GM10248 (cell line): ENCODE results near the gene SMURF2.

Experiments
- CTCF ChIA-PET: fragments of 300-600 bp; sonication (Branson Sonifier 250); formaldehyde crosslinking; extraction: SDS; loops from one replicate; lab custom pipeline; 2021; ENCODE audit warnings: antibody characterized with exemption; lab: Yijun Ruan, JAX
- POLR2A ChIA-PET: fragments of 350-650 bp; sonication (Branson Sonifier 250); formaldehyde crosslinking; extraction: SDS; loops from one replicate; lab custom pipeline; 2020; ENCODE audit warnings: antibody characterized with exemption; lab: Yijun Ruan, JAX
- DNase-seq: peaks from one replicate; pipeline ENCODE4 v3.0.0; 2012; ENCODE audit errors: extremely low spot score
- CTCF ChIP-seq: IDR thresholded peaks from 2 replicates; pipeline ENCODE4 v1.5.1; 2012; ENCODE audit warnings: mild to moderate bottlenecking, low read depth; ENCODE audit errors: extremely low read depth, missing control alignments, control extremely low read depth

SMURF2 gene

GRCh38 chr17:64505340-64506200 is 156.5 kb downstream of the SMURF2 start:
- no peak for TF ChIP-seq CTCF
- ChIA-PET POLR2A (interaction anchor here (0.7 to 4.0 kb wide), 14 partner anchors 9 to 208 kb away, joined by 3 to 89 read pairs (median 3); partner anchors contain the start of gene POLG2), CTCF (interaction anchor here (0.9 to 1.8 kb wide), 3 partner anchors 9 to 85 kb away, joined by 3 to 6 read pairs (median 4); partner anchors contain the start of gene POLG2)
- peak; percentile 84 for DNase-seq

GRCh38 chr17:64504769-64505339 is 157.3 kb downstream of the SMURF2 start:
- ChIA-PET CTCF (interaction anchor here (0.9 to 1.8 kb wide), 2 partner anchors 8 to 85 kb away, joined by 3 to 6 read pairs; partner anchors contain the start of gene POLG2), POLR2A (interaction anchor here (0.8 to 4.0 kb wide), 11 partner anchors 8 to 131 kb away, joined by 3 to 89 read pairs (median 3); partner anchors contain the start of gene POLG2)
- no peak for DNase-seq
- no peak for TF ChIP-seq CTCF

- no peak for DNase-seq
- no peak for TF ChIP-seq CTCF
- CTCF ChIA-PET, result interaction anchor here (1.8 kb wide), 1 partner anchor 7 kb away, joined by 6 read pairs; the partner anchor contains the start of gene POLG2
- POLR2A ChIA-PET, result interaction anchor here (0.7 to 4.0 kb wide), 6 partner anchors 7 to 96 kb away, joined by 3 to 89 read pairs (median 3); partner anchors contain the start of gene POLG2
Measured at GRCh38 chr17:64503821-64504768, 158.0 kb downstream of the SMURF2 start.

GRCh38 chr17:64503341-64503740 is 158.8 kb downstream of the SMURF2 start:
- CTCF ChIA-PET, result no interaction called here
- TF ChIP-seq CTCF, result no peak
- POLR2A ChIA-PET, result interaction anchor here (0.7 to 0.9 kb wide), 2 partner anchors 14 to 96 kb away, joined by 3 read pairs; no protein-coding TSS in a partner anchor
- no peak for DNase-seq

- POLR2A ChIA-PET, result no interaction called here
Measured at GRCh38 chr17:64502809-64503208, 159.3 kb downstream of the SMURF2 start.

More at GRCh38 chr17:64502809-64503208, 159.3 kb downstream of the SMURF2 start:
- no peak for DNase-seq
- CTCF ChIA-PET, result interaction anchor here (1.2 kb wide), 1 partner anchor 146 kb away, joined by 4 read pairs; no protein-coding TSS in a partner anchor
- no peak for TF ChIP-seq CTCF
